Ascending aorta (tissue), 2 donors: ENCODE data around the gene LRP8. TPM values are rescaled to one million over a fixed set of nuclear protein-coding genes. Genes with fewer than 3 reads are reported as not detected.

Experiments used
- DNase-seq, 2 donors: peaks; one replicate each; pipeline ENCODE4 v3.0.0-alpha.2; 2019; ENCODE audit warnings: low spot score in 2 of 2
- H3K27ac ChIP-seq, 2 donors: fragments of 200-600 bp; sonication (generic); one replicate each; pipeline ENCODE4 v1.5.1; 2016 to 2017; ENCODE audit warnings: mild to moderate bottlenecking in 1 of 2
- H3K27me3 ChIP-seq: fragments of 200-600 bp; sonication (generic); one replicate; pipeline ENCODE4 v1.5.1; 2017
- H3K36me3 ChIP-seq, 2 donors: fragments of 200-600 bp; sonication (generic); one replicate each; pipeline ENCODE4 v1.5.1; 2016
- H3K4me1 ChIP-seq, 2 donors: fragments of 200-600 bp; sonication (generic); one replicate each; pipeline ENCODE4 v1.5.1; 2016 to 2017; ENCODE audit warnings: mild to moderate bottlenecking in 1 of 2
- H3K4me3 ChIP-seq, 2 donors: fragments of 200-600 bp; sonication (generic); one replicate each; pipeline ENCODE4 v1.5.1; 2016 to 2017; ENCODE audit warnings: mild to moderate bottlenecking in 1 of 2
- H3K9me3 ChIP-seq, 2 donors: fragments of 200-600 bp; sonication (generic); one replicate each; pipeline ENCODE4 v1.5.1; 2016
- intact Hi-C: fragments of 100-400 bp; cut with DNase I; formaldehyde crosslinking; loops from one replicate; pipeline ENCODE4 v1.15.1; 2023
- total RNA-seq: library from RNA; depleted of rRNA; stranded (reverse); fragments of >200 nt; gene quantifications from one replicate; pipeline ENCODE4 v1.1.0, GENCODE V29; 2016
- TF ChIP-seq, protein P1 (sequence below), 3 experiments: fragments of 200-600 bp in 2 of 3; fragments of 450-650 bp in 1 of 3; sonication (generic) in 2 of 3; IDR thresholded peaks; one replicate each; pipeline ENCODE4 v1.5.1; 2016 to 2019; ENCODE audit warnings: antibody characterized with exemption in 3 of 3, mild to moderate bottlenecking in 1 of 3, moderate library complexity in 1 of 3

Gene LRP8
- total RNA-seq, 1 donor from 2014 or later = 10.0 TPM

GRCh38 chr1:53198241-53198651 lies 129.6 kb downstream of the LRP8 start:
- peak in 1 of 2 donors; percentile 16 for DNase-seq
- Histone ChIP-seq H3K4me3 (peak overlapping the region; percentile 89 to 100), H3K27me3 (no peaks in the 10 kb centered on the region), H3K9me3 (no peaks in the 10 kb centered on the region), H3K27ac (peak overlapping the region; percentile 99 to 100), H3K36me3 (peaks cover 11 to 25% of the 10 kb centered on the region in 2 donors), H3K4me1 (peaks cover 0 to 18% of the 10 kb centered on the region in 2 donors)
- TF ChIP-seq, protein P1, sequence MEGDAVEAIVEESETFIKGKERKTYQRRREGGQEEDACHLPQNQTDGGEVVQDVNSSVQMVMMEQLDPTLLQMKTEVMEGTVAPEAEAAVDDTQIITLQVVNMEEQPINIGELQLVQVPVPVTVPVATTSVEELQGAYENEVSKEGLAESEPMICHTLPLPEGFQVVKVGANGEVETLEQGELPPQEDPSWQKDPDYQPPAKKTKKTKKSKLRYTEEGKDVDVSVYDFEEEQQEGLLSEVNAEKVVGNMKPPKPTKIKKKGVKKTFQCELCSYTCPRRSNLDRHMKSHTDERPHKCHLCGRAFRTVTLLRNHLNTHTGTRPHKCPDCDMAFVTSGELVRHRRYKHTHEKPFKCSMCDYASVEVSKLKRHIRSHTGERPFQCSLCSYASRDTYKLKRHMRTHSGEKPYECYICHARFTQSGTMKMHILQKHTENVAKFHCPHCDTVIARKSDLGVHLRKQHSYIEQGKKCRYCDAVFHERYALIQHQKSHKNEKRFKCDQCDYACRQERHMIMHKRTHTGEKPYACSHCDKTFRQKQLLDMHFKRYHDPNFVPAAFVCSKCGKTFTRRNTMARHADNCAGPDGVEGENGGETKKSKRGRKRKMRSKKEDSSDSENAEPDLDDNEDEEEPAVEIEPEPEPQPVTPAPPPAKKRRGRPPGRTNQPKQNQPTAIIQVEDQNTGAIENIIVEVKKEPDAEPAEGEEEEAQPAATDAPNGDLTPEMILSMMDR (IDR thresholded peaks at IDR 0.05) = no peak
- intact Hi-C loops = loop anchor here (5.0 to 10.0 kb wide), 3 partner anchors 271 to 833 kb away; partner anchors contain the start of genes CC2D1B and SCP2

DNA sequence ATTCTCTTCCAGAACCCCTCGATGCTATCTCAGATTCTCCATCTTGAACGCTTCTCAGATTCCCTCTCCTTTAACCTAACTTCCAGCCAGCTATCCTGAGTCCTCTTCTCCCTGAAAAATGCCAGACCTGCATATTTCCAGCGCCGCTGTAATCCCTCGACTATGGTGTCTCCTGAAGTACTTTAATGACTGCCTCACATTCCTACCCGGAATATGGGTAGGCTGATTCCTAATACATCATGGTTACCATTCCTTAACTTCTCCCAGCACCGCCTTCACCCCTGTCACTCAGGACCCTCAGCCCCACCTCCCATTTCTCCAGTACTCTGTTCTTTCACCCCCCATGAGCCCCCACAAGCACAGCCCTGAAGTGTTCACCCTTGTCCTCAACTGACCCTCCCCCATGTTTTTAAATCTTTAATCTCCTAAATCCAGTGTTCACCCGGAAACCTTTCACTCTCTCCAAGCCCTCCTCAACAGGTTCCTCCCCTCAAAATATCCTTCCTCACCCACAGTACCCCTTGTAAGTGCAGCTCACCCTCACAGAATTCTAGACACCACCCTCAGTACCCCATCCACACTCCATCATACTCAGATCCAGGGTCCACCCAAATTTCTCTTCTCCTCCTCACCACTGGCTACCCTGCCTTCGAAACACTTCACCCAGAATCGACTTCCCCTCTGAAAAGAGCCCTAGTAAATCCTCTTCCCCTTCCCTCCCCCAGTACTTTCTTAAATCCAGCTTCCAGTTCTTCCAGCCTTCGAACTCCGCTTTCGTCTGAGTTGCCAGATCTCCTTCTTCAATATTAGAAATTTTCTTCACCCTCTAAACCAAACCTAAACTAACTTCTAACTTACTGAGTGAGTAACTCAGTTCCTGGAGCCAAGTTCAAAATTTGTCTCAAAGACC lies 130.3 kb downstream of the LRP8 start:
- no peaks in the 10 kb centered on the region for H3K27me3 ChIP-seq
- H3K27ac ChIP-seq = peak overlapping the region; percentile 99 to 100
- peaks cover 0 to 18% of the 10 kb centered on the region in 2 donors for H3K4me1 ChIP-seq
- intact Hi-C loops = loop anchor here (1.0 to 10.0 kb wide), 5 partner anchors 41 to 833 kb away; partner anchors contain the start of genes CC2D1B, MAGOH and SCP2
- TF ChIP-seq, protein P1 (IDR thresholded peaks at IDR 0.05) = no peak
- peak overlapping the region; percentile 89 to 100 for H3K4me3 ChIP-seq
- no peaks in the 10 kb centered on the region for H3K9me3 ChIP-seq
- no peak for DNase-seq
- peaks cover 5 to 18% of the 10 kb centered on the region in 2 donors for H3K36me3 ChIP-seq

GRCh38 chr1:53196485-53197290 lies 131.2 kb downstream of the LRP8 start, which contains the start of gene CPT2:
Gene CPT2, plus strand, starts transcription at chr1:53196824. Its CDS starts 120 bp downstream, at chr1:53196944.
- intact Hi-C loops = loop anchor here (1.0 to 10.0 kb wide), 6 partner anchors 24 to 832 kb away; partner anchors contain the start of genes CC2D1B, CZIB, MAGOH and SCP2
- TF ChIP-seq, protein P1 (IDR thresholded peaks at IDR 0.05) = peak in 1 of 3 experiments; percentile 14
- peaks cover 0 to 10% of the 10 kb centered on the region in 2 donors for H3K36me3 ChIP-seq

DNA sequence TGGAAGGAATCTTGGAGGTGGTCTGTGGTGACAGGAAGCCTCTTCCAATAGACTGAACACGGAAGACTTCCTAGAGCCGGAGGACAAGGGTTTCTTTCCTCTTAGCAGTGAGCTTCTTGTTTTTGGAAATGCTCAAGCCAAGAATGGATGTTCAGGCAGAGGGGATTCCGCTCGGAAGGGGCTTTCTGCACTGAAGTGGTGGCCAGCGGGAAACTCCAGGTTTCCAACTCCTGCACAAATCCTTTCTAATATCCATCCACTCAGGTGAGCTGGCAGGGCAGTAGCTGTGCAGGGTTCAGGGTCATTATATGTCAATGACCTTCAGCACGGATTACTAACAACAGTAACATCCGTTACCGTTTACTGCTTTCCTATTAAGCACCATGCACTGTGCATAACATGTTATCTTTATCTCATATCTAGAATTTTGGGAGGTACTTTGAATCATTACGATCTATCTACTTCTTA lies 131.8 kb downstream of the LRP8 start:
- Histone ChIP-seq H3K27me3 (no peaks in the 10 kb centered on the region), H3K4me1 (peaks cover 0 to 18% of the 10 kb centered on the region in 2 donors), H3K27ac (peak overlapping the region; percentile 99 to 100), H3K9me3 (no peaks in the 10 kb centered on the region), H3K36me3 (peaks cover 0 to 4% of the 10 kb centered on the region in 2 donors), H3K4me3 (peak overlapping the region; percentile 89 to 100)
- no peak for DNase-seq
- TF ChIP-seq, protein P1 (IDR thresholded peaks at IDR 0.05) = no peak
- intact Hi-C loops = loop anchor here (1.0 to 10.0 kb wide), 5 partner anchors 24 to 831 kb away; partner anchors contain the start of genes CC2D1B, CZIB and SCP2

More at GRCh38 chr1:53196485-53197290, 131.2 kb downstream of the LRP8 start, which contains the start of gene CPT2:
- peak; percentile 71 to 98 for DNase-seq
- no peaks in the 10 kb centered on the region for H3K27me3 ChIP-seq
- peaks cover 0 to 18% of the 10 kb centered on the region in 2 donors for H3K4me1 ChIP-seq
- H3K27ac ChIP-seq = peak within 1 kb of the TSS; percentile 99 to 100
- H3K9me3 ChIP-seq = no peaks in the 10 kb centered on the region
- peak within 1 kb of the TSS; percentile 89 to 100 for H3K4me3 ChIP-seq
